Iris pigment epithelial cell (primary cell): ENCODE results near the gene PLAGL2.
"Not testable (repeated sequence)": the region's sequence is repeated elsewhere in the genome, so short reads cannot be mapped to it uniquely, and the experiment has no call there.

Experiments used
- DNase-seq: peaks from one replicate; pipeline ENCODE4 v3.0.0-alpha.2; 2011; ENCODE audit warnings: low read depth

Gene PLAGL2

DNA sequence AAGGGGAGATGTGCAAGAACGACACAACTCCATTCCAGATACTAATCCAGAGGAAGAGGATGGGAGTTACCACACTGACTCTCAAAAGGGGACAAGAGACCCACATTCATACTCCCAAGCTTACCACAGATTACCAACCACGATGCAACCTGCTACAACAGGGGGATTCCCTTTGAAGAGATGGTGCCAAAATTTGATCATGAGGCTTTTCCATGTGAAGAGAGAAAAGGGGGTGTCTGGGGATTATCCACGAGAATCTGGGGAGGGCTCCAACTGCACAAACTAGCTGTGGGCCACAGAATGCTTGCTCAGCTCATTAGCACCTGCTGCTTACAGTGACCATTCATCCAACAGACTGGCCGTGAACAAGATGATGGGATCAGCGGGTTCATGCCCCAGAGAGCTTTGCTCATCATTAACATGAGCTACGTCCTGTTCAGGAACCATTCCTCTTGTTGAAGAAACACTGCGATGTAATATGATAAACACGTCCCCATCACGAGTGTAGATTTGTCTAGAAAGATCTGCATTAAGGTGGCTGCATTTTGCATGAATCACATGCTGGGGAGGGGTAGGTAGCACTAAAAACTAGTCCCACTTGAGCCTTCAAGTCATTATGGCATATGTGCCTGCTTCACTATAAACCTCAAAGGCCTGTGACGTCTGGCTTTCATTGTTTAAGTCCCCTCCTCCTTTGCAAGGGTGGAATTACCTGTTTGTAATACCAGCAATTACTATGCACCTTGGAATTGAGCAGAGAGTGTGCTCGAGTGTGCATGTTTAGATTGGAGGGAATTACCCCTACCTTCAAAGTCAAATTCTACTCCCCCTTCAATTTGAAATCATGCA lies 4.0 kb downstream of the PLAGL2 start:
- DNase-seq = peak; percentile 38

- peak; percentile 31 for DNase-seq
Measured at GRCh38 chr20:32201977-32202363, 5.6 kb downstream of the PLAGL2 start.

GRCh38 chr20:32201296-32201976 lies 6.1 kb downstream of the PLAGL2 start:
- peak; percentile 38 for DNase-seq

- no peak for DNase-seq
Measured at GRCh38 chr20:32199006-32199405, 8.5 kb downstream of the PLAGL2 start.

DNA sequence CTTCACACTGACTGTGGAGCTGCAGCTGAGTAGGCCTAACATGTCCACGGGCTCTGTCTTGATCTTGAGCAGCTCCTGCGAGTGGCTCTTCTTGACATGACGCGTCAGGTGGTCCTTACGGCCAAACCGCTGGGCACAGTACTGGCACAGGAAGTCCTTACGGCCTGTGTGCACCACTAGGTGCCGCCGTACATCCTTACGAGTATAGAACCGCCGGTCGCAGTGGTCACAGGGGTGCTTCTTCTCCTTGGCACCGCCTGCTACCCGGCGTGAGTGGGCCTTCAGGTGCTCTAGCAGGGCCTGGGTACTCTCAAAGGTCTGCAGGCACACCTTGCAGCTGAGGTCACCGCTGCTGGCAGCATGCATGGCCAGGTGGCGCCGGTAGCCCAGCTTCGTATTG lies 10.4 kb downstream of the PLAGL2 start:
- not testable (repeated sequence) for DNase-seq

DNA sequence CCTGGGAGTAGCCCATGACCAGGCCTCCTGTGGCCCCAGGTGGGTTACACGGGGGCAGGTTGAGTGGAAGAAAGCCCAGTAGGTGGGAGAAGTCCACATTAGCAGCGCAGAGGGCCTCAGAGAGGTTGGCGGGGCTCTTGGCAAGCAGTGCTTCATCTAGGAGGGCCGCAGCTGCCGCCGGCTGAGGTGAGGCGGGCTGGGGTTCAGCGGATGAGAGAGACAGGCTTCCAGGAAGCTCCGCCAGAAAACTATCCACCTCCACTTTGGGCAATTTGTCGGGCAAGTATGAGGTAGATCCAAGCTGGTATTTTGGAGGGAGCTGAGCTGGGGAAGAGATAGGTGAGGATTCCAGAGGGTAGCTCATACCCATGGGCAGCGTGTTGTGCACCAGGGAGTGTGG lies 10.9 kb downstream of the PLAGL2 start:
- not testable (repeated sequence) for DNase-seq

- DNase-seq = no peak
Measured at GRCh38 chr20:32195581-32195980, 12.0 kb downstream of the PLAGL2 start.

GRCh38 chr20:32193996-32194395 lies 13.5 kb downstream of the PLAGL2 start:
- no peak for DNase-seq

GRCh38 chr20:32193336-32193735 lies 14.2 kb downstream of the PLAGL2 start:
- not testable (repeated sequence) for DNase-seq

DNA sequence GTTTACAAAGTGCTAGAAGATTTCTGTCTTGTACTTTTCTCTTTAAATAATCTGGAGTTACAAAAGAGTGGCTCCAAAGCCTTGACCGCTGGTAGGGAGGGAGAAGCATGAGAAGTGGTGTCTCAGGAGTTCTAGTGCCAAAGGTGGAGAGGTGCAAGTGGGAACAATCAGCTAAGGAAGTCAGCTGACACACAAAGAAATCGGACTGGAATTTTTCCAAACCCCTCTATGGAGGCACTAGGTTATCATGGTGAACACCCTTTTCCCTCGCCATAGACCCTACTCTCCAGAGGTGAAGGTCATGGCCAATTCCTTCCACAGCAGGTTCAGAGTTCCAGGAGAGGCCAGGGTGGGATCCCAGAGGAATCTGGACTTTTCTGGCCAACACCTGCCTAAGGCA lies 14.8 kb downstream of the PLAGL2 start:
- DNase-seq = no peak

DNA sequence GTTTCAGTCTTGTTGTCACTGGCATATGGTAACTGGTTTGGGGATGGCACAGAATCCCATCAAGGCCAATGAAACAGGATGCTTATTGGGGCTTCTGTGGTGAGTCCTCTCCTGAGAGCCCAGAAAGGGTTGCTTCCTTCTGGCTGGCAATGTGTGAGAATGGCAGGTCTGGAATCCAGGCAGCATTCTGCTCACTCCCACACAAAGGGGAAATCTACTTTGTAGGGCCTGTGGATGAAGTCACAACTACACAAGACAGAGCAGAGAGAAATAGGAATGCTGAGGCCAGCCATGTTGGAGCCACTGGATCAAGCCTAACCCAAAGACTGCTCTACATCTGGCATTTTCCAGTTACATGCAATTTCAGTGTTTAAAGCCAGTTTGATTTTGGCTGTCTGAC lies 15.7 kb downstream of the PLAGL2 start:
- DNase-seq = peak; percentile 31

DNA sequence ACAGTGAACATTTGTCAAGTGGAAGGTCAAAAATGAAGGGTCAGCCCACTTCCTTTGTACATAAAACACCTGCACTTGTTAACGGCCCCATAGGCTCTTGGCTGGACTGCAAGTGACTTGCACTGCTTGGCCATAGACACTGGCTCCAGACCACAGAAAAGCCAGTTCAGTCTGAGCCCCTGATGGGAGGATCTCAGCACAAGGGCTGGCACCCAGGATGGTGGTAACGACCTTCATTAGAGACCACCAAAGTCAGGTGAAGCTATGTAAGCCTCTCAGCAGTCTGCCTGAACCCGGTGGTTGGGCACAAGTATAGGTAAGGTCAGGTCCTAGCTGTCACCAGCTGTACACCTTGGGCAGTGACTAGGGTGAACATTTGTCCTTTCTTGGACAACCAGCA lies 16.1 kb downstream of the PLAGL2 start:
- DNase-seq = no peak

DNA sequence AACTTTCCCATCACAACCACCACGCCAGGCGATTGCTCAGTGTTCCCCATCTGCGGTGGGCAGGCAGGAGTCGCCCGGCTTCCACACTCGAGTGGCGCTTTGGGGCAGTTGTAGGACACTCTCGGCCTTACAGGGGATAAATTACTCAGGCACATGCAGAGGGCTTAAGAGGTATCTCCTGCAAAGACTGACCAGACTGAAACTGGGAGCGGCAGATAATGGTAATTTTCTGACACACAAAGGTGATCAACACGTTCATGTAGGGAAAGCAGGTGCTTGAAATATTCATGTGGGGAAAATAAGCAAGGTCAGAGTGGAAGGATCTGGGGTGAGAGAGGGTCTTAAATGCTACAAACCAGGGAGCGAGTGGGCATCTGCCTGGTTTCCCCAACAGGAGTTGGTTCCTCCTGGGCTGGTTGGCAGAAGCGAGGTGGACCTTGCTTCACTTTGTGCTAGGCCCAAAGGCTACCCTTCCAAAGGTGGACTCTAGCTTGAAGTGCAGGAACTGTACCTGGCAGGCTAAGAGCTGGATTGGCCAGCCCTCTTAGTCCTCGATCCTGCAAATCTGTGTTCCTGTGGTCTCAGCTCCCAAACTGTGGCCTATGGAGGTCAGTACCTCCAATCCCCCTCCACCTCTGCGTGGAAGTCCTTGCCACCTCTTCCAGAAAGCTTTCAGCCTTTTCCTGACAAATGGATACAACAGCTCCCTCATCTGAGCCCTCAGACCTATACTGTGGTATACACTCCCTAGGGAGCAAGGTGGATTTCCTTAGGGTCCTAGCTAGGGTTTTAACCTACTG lies 16.7 kb downstream of the PLAGL2 start:
- no peak for DNase-seq

GRCh38 chr20:32189691-32190615 lies 17.6 kb downstream of the PLAGL2 start:
- peak; percentile 36 for DNase-seq

DNA sequence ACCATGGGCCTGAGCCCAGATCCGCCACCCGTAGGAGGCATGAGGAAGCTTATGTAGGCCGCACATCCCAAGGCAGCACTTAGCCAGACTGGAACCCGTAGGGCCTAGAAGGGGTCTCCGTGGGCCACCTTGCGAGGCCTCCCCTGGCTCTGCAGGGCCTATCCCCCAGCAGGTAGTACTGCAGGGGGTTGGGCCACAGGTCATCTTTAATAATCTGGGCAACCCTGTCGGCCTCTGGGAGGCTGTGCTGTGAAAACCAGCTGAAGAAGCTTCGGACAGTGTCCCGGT lies 18.5 kb downstream of the PLAGL2 start:
- no peak for DNase-seq

- DNase-seq = no peak
Measured at GRCh38 chr20:32188376-32189122, 19.0 kb downstream of the PLAGL2 start.

GRCh38 chr20:32186506-32186905 lies 21.0 kb downstream of the PLAGL2 start:
- DNase-seq = no peak

- DNase-seq = no peak
Measured at GRCh38 chr20:32184961-32185603, 22.5 kb downstream of the PLAGL2 start.

- no peak for DNase-seq
Measured at GRCh38 chr20:32183947-32184635, 23.5 kb downstream of the PLAGL2 start.

GRCh38 chr20:32181606-32182005 lies 25.9 kb downstream of the PLAGL2 start:
- DNase-seq = no peak
